ENCODE data around the gene CHPF.

CHPF gene

DNA sequence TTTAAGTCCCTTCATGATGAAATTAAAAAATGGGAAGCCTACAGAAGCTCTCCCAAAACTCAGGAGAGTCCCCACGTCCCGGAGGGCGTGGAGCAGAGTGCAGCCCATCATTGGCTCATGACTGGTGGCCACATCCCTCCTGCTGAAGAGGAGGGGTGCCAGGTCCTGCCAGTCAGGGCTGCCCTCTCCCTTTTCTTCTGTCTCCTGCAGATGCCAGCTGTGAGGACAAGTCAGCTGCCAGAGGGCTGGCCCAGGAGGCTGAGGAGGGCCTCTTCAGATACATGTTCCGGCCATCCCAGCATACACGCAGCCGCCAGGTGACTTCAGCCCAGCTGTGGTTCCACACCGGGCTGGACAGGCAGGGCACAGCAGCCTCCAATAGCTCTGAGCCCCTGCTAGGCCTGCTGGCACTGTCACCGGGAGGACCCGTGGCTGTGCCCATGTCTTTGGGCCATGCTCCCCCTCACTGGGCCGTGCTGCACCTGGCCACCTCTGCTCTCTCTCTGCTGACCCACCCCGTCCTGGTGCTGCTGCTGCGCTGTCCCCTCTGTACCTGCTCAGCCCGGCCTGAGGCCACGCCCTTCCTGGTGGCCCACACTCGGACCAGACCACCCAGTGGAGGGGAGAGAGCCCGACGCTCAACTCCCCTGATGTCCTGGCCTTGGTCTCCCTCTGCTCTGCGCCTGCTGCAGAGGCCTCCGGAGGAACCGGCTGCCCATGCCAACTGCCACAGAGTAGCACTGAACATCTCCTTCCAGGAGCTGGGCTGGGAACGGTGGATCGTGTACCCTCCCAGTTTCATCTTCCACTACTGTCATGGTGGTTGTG lies 31.1 kb upstream of the CHPF start:
- no peaks in the 10 kb centered on the region for H3K36me3 ChIP-seq (ENCODE audit: control insufficient read depth, insufficient read depth, low read length)
- peaks cover 27% of the 10 kb centered on the region for H3K27me3 ChIP-seq (replicated peaks; ENCODE audit: control insufficient read depth, insufficient read depth, low read length, poor library complexity, severe bottlenecking)
- no peak overlapping the region for H3K27ac ChIP-seq (ENCODE audit: insufficient read depth, low read length, poor library complexity, severe bottlenecking)
- no peak for DNase-seq
- H3K4me1 ChIP-seq (ENCODE audit: control insufficient read depth, insufficient read depth, low read length, poor library complexity, severe bottlenecking) = no peaks in the 10 kb centered on the region
- H3K4me3 ChIP-seq (ENCODE audit: insufficient read depth, low read depth, low read length, poor library complexity, severe bottlenecking) = no peak overlapping the region
- H3K9me3 ChIP-seq (ENCODE audit: control insufficient read depth, low read length) = no peaks in the 10 kb centered on the region

DNA sequence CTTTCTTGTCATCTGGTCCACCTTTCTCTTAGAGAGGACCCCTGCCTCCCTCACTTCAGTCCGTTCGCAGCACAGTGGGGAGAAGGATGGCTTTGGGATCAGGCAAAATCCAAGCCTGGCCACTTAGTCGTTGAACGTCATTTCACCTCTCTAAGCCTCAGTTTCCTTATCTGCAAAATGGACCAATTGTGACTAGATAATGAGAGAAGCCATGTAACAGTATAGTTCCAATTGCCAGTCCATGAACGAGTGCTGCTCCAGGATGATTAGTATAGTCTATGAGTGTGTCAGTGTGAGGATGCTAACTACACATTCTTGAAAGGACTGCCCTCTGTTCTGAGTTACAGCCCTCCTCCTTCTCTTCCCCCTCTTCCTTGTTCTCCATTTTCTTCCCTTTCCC lies 29.6 kb upstream of the CHPF start:
- H3K36me3 ChIP-seq (ENCODE audit: control insufficient read depth, insufficient read depth, low read length) = no peaks in the 10 kb centered on the region
- peaks cover 31% of the 10 kb centered on the region for H3K27me3 ChIP-seq (replicated peaks; ENCODE audit: control insufficient read depth, insufficient read depth, low read length, poor library complexity, severe bottlenecking)
- H3K9me3 ChIP-seq (ENCODE audit: control insufficient read depth, low read length) = no peaks in the 10 kb centered on the region
- H3K4me3 ChIP-seq (ENCODE audit: insufficient read depth, low read depth, low read length, poor library complexity, severe bottlenecking) = no peak overlapping the region
- no peaks in the 10 kb centered on the region for H3K4me1 ChIP-seq (ENCODE audit: control insufficient read depth, insufficient read depth, low read length, poor library complexity, severe bottlenecking)
- DNase-seq = no peak
- no peak overlapping the region for H3K27ac ChIP-seq (ENCODE audit: insufficient read depth, low read length, poor library complexity, severe bottlenecking)

DNA sequence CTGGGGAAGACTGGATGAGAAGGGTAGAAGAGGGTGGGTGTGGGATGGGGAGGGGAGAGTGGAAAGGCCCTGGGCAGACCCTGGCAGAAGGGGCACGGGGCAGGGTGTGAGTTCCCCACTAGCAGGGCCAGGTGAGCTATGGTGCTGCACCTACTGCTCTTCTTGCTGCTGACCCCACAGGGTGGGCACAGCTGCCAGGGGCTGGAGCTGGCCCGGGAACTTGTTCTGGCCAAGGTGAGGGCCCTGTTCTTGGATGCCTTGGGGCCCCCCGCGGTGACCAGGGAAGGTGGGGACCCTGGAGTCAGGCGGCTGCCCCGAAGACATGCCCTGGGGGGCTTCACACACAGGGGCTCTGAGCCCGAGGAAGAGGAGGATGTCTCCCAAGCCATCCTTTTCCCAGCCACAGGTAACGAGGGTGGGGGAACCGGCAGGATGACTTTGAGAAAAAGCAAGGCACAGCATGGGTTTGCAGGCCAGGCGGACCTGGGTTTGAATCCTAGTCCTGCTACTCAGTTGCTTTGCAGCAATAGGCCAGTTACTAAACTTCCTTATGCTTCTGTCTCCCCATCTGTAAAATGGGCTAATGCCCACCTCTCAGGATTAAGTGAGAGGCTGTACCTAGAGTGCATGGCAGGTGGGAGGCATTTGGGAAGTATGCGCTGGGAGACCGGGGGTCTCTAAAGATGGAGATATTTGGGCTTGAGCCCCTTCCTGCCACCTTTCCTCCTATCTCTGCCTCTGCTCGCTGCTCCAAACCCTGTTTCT lies 28.8 kb upstream of the CHPF start, which contains the start of gene INHA:
INHA (plus strand) TSS at position 74 of the 765 bp plus-strand sequence; CDS start at position 139, 65 bp downstream.
- Histone ChIP-seq H3K4me1 (ENCODE audit: control insufficient read depth, insufficient read depth, low read length, poor library complexity, severe bottlenecking) (no peaks in the 10 kb centered on the region), H3K27me3 (replicated peaks; ENCODE audit: control insufficient read depth, insufficient read depth, low read length, poor library complexity, severe bottlenecking) (peaks cover 31% of the 10 kb centered on the region), H3K36me3 (ENCODE audit: control insufficient read depth, insufficient read depth, low read length) (no peaks in the 10 kb centered on the region), H3K9me3 (ENCODE audit: control insufficient read depth, low read length) (no peaks in the 10 kb centered on the region), H3K27ac (ENCODE audit: insufficient read depth, low read length, poor library complexity, severe bottlenecking) (no peak within 1 kb of the TSS), H3K4me3 (ENCODE audit: insufficient read depth, low read depth, low read length, poor library complexity, severe bottlenecking) (peak within 1 kb of the TSS; percentile 39)
- no peak for DNase-seq

DNA sequence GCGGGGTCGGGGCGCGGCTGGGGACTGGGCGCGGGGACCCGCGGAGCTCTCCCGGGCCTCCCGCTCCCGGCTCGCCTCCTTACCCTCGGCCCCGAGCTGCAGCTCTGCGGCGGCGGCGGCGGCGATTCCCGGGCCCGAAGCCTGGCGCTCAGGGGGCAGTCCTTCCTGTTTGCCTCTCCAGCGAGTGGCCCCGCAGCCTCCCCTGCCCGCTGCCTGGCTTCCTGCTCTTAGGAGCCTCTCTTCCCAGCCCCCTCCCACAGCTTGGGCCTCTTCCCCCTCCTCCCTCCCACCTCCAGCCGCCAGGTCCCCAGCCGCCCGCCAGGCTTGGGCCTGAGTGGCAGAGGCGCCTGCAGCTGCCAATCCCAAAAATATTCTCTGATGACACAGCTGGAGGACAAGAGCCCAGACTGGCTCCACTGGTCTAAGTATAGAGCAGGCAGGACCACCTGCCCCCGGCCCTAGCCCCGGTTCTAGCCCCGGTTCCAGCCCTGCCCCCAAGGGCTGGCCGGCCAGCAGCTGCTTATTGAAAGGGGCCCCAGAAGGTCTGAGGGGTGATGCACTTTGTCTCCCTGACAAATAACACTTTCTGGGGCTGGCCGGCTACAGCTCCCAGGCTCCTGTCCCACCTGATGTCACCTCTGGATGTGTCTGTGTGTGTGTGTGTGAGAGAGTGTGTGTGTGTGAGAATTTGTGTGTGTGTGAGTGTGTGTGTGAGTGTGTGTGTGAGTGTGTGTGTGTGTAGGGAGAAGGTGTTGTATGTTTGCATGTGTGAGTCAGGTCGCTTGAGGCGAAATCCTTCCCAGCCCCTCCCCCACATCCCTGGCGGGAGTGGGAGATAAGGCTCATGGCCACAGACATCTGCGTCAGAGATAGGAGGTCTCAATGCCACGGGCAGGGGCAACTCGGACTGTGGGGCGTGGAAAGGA lies 28.0 kb upstream of the CHPF start, which contains the start of gene OBSL1:
OBSL1 (minus strand) TSS at position 229 of the 926 bp plus-strand sequence. CDS start 307 bp downstream, outside the sequence.
- H3K27ac ChIP-seq (ENCODE audit: insufficient read depth, low read length, poor library complexity, severe bottlenecking) = no peak within 1 kb of the TSS
- DNase-seq = no peak
- no peaks in the 10 kb centered on the region for H3K9me3 ChIP-seq (ENCODE audit: control insufficient read depth, low read length)
- no peaks in the 10 kb centered on the region for H3K4me1 ChIP-seq (ENCODE audit: control insufficient read depth, insufficient read depth, low read length, poor library complexity, severe bottlenecking)
- H3K36me3 ChIP-seq (ENCODE audit: control insufficient read depth, insufficient read depth, low read length) = no peaks in the 10 kb centered on the region
- peak within 1 kb of the TSS; percentile 39 for H3K4me3 ChIP-seq (ENCODE audit: insufficient read depth, low read depth, low read length, poor library complexity, severe bottlenecking)
- peaks cover 31% of the 10 kb centered on the region for H3K27me3 ChIP-seq (replicated peaks; ENCODE audit: control insufficient read depth, insufficient read depth, low read length, poor library complexity, severe bottlenecking)

DNA sequence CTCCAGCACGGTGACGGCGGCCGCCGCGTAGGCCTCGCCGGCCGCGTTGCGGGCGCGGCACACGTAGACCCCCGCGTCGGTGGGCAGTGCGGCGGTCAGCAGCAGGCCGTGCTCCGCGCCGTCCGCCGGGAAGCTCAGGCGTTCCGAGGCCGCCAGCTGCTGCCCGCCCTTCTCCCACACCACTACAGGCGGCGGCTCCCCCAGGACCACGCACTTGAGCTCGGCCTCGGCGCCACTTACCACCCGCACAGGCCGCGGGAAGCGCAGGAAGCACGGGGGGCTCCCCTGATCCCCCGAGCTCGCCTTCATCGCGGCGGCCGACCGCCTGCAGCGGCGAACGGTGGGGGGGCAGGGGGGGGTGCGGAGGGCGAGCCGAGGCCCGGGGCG lies 27.3 kb upstream of the CHPF start:
- Histone ChIP-seq H3K4me1 (ENCODE audit: control insufficient read depth, insufficient read depth, low read length, poor library complexity, severe bottlenecking) (no peaks in the 10 kb centered on the region), H3K9me3 (ENCODE audit: control insufficient read depth, low read length) (no peaks in the 10 kb centered on the region), H3K27me3 (replicated peaks; ENCODE audit: control insufficient read depth, insufficient read depth, low read length, poor library complexity, severe bottlenecking) (peaks cover 31% of the 10 kb centered on the region), H3K36me3 (ENCODE audit: control insufficient read depth, insufficient read depth, low read length) (no peaks in the 10 kb centered on the region), H3K4me3 (ENCODE audit: insufficient read depth, low read depth, low read length, poor library complexity, severe bottlenecking) (peak overlapping the region; percentile 39), H3K27ac (ENCODE audit: insufficient read depth, low read length, poor library complexity, severe bottlenecking) (no peak overlapping the region)
- DNase-seq = no peak

- Histone ChIP-seq H3K9me3 (ENCODE audit: control insufficient read depth, low read length) (no peaks in the 10 kb centered on the region), H3K27me3 (replicated peaks; ENCODE audit: control insufficient read depth, insufficient read depth, low read length, poor library complexity, severe bottlenecking) (peaks cover 31% of the 10 kb centered on the region), H3K4me1 (ENCODE audit: control insufficient read depth, insufficient read depth, low read length, poor library complexity, severe bottlenecking) (no peaks in the 10 kb centered on the region), H3K4me3 (ENCODE audit: insufficient read depth, low read depth, low read length, poor library complexity, severe bottlenecking) (peak overlapping the region; percentile 39), H3K36me3 (ENCODE audit: control insufficient read depth, insufficient read depth, low read length) (no peaks in the 10 kb centered on the region), H3K27ac (ENCODE audit: insufficient read depth, low read length, poor library complexity, severe bottlenecking) (no peak overlapping the region)
- no peak for DNase-seq
Observed at GRCh38 chr2:219570194-219570923, 26.8 kb upstream of the CHPF start.

DNA sequence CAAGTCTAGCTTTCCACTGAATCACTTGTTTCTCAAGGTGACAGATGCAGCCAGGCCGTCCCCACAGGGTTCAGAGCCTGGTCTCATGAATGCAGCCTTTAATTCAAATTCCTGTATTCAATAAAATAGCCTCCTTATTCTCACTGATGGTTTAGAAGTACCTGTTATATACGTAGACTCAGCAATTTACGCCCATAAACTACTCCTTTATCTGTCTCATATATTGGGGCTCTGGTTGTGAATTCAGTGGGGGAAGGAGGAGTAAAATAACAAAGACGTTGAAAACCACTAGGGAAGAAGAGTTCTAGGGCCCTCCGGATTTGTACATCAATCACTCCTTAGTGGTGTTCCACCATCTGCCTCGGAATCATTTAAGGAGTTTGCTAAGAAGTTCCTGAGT lies 26.0 kb upstream of the CHPF start:
- Histone ChIP-seq H3K4me3 (ENCODE audit: insufficient read depth, low read depth, low read length, poor library complexity, severe bottlenecking) (no peak overlapping the region), H3K9me3 (ENCODE audit: control insufficient read depth, low read length) (no peaks in the 10 kb centered on the region), H3K4me1 (ENCODE audit: control insufficient read depth, insufficient read depth, low read length, poor library complexity, severe bottlenecking) (no peaks in the 10 kb centered on the region), H3K36me3 (ENCODE audit: control insufficient read depth, insufficient read depth, low read length) (no peaks in the 10 kb centered on the region), H3K27ac (ENCODE audit: insufficient read depth, low read length, poor library complexity, severe bottlenecking) (no peak overlapping the region), H3K27me3 (replicated peaks; ENCODE audit: control insufficient read depth, insufficient read depth, low read length, poor library complexity, severe bottlenecking) (peaks cover 31% of the 10 kb centered on the region)
- no peak for DNase-seq

GRCh38 chr2:219569041-219569440 lies 25.4 kb upstream of the CHPF start:
- no peak overlapping the region for H3K27ac ChIP-seq (ENCODE audit: insufficient read depth, low read length, poor library complexity, severe bottlenecking)
- no peaks in the 10 kb centered on the region for H3K36me3 ChIP-seq (ENCODE audit: control insufficient read depth, insufficient read depth, low read length)
- H3K4me3 ChIP-seq (ENCODE audit: insufficient read depth, low read depth, low read length, poor library complexity, severe bottlenecking) = no peak overlapping the region
- H3K27me3 ChIP-seq (replicated peaks; ENCODE audit: control insufficient read depth, insufficient read depth, low read length, poor library complexity, severe bottlenecking) = peaks cover 31% of the 10 kb centered on the region
- DNase-seq = no peak
- no peaks in the 10 kb centered on the region for H3K4me1 ChIP-seq (ENCODE audit: control insufficient read depth, insufficient read depth, low read length, poor library complexity, severe bottlenecking)
- no peaks in the 10 kb centered on the region for H3K9me3 ChIP-seq (ENCODE audit: control insufficient read depth, low read length)

DNA sequence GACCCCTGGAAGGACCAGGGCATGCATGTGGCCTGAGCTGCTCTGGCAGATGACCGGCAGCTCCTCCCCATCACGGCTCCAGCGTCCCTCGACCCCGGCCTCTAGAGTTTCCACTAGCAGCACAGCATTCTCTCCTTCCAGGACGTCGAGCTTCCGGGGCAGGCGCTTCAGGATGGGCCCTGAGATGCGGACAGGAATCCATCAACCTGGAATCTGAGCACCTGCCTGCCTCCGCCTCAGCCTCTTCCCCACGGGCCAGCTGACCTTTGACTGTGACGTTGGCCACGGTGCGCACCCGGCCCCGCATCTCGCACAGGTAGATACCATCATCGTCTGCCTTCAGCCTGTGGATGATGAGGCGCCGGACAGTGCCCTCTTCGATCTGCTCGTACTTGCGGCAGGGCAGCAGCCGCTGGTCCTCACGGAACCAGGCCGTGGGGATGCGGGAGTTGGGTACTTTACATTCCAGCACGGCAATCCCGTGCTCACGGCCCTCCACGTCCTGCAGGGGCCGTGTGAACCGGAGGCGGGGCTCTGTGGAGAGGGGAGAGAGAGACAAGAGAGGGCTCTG lies 24.3 kb upstream of the CHPF start:
- Histone ChIP-seq H3K27me3 (replicated peaks; ENCODE audit: control insufficient read depth, insufficient read depth, low read length, poor library complexity, severe bottlenecking) (peaks cover 31% of the 10 kb centered on the region), H3K27ac (ENCODE audit: insufficient read depth, low read length, poor library complexity, severe bottlenecking) (no peak overlapping the region), H3K36me3 (ENCODE audit: control insufficient read depth, insufficient read depth, low read length) (no peaks in the 10 kb centered on the region), H3K4me3 (ENCODE audit: insufficient read depth, low read depth, low read length, poor library complexity, severe bottlenecking) (no peak overlapping the region), H3K4me1 (ENCODE audit: control insufficient read depth, insufficient read depth, low read length, poor library complexity, severe bottlenecking) (no peaks in the 10 kb centered on the region), H3K9me3 (ENCODE audit: control insufficient read depth, low read length) (no peaks in the 10 kb centered on the region)
- no peak for DNase-seq

Data from effector memory CD4-positive, alpha-beta T cell (primary cell).